HG03354 (cell line): Measurements from ENCODE around the gene FAM209A.
"Not testable (repeated sequence)": the region's sequence is repeated elsewhere in the genome, so short reads cannot be mapped to it uniquely, and the experiment has no call there.

Source experiments
- ATAC-seq: cut with Tn5 transposase; IDR thresholded peaks from one replicate; pipeline ENCODE4 v1.9.1; 2021; ENCODE audit warnings: mild to moderate bottlenecking; ENCODE audit not compliant: unreplicated experiment, poor library complexity, severe bottlenecking

Gene FAM209A

GRCh38 chr20:56532946-56533345, 8.4 kb downstream of the FAM209A start, which contains the start of gene FAM209B:
TSS of gene FAM209B (plus strand) at chr20:56533246. CDS start at chr20:56533342, 96 bp downstream.
- ATAC-seq = not testable (repeated sequence)

- ATAC-seq = no peak
These were observed 13.5 kb downstream of the FAM209A start for GRCh38 chr20:56537997-56538396.

DNA sequence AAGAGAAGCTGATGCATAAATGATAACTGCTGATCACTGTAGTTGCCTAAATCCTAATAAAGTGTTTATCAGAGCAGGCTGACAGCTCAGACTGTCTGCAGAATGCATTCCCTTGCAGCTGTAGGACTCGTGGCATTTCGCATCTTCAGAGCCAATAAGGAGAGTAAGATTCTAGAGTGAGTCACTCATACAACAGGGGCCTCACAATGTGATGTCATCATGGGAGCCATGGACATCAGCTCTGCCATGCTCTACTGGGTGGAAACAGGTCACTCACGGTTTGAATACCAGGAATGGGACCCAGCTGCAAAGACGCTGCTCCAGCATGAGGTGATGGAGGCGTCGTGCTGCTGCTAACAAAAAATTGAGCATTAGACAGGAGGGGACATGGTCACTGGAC, 15.9 kb downstream of the FAM209A start:
- ATAC-seq = no peak

GRCh38 chr20:56542489-56543030, 18.0 kb downstream of the FAM209A start:
- no peak for ATAC-seq

DNA sequence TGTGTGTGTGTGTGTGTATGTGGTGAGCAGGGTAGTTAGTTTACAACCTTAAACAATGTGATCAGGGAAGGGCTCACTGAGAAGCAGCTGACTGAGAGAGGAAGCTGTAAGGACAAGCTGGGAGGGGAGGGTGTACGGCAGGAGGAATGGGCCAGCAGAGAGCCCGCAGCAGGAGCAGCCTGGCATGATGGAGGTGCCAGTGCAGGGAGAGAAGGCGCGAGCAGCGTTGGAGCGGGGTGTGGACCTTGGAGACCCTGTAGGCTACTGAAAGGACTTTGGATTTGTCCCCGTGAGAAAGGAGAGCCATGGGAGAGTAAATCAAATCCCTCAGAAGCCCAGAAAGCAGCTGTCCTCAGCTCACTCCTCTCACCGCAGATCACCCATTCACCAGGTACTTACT, 27.0 kb downstream of the FAM209A start:
- no peak for ATAC-seq

GRCh38 chr20:56552911-56553629, 28.5 kb downstream of the FAM209A start:
- no peak for ATAC-seq

DNA sequence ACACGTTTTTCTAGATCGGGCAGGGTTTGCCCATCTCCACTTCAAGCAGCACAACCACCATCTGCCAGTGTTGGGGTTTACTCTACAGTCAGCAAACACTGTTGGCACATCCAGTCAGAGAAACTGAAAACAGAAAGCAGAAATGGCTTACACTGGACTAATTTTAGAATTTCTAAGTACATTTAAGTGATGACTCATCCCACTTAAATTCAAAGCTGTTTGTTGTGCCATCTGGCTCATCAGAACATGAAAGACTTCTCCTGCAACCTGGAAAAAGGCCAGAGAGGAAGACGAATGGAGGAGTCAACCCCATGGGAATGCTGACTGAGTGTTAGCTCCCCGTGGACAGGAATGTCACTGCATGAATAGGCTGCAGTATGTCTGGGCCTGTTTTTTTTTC, 30.3 kb downstream of the FAM209A start:
- ATAC-seq = peak; percentile 94

GRCh38 chr20:56558968-56559367, 34.4 kb downstream of the FAM209A start:
- no peak for ATAC-seq

- ATAC-seq = not testable (repeated sequence)
These were observed 40.0 kb downstream of the FAM209A start for GRCh38 chr20:56564526-56564925.

- no peak for ATAC-seq
These were observed 41.0 kb downstream of the FAM209A start for GRCh38 chr20:56565511-56565910.

DNA sequence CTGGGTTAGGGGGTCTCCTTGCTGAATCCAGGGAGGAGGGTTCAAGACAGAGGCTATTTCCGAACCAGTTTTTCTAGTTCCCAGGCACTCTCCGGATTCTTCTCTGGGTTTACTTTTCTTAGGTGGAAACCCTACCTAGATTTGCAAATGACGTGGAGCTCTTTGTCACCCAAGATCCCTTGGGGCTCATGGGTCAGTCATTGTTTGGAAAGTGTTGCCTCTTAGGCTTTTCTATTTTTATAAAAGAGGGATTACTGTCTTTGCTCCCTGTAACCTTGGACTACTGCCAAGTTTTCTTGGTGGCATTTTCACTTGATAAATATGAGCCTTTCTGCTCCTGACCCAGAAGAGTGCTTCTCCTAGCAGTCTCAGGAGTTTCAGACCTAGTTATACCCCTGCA, 42.1 kb downstream of the FAM209A start:
- ATAC-seq = no peak

- ATAC-seq = no peak
These were observed 46.3 kb downstream of the FAM209A start for GRCh38 chr20:56570832-56571231.

GRCh38 chr20:56572172-56572571, 47.6 kb downstream of the FAM209A start:
- no peak for ATAC-seq

GRCh38 chr20:56573986-56574385, 49.4 kb downstream of the FAM209A start:
- ATAC-seq = no peak

DNA sequence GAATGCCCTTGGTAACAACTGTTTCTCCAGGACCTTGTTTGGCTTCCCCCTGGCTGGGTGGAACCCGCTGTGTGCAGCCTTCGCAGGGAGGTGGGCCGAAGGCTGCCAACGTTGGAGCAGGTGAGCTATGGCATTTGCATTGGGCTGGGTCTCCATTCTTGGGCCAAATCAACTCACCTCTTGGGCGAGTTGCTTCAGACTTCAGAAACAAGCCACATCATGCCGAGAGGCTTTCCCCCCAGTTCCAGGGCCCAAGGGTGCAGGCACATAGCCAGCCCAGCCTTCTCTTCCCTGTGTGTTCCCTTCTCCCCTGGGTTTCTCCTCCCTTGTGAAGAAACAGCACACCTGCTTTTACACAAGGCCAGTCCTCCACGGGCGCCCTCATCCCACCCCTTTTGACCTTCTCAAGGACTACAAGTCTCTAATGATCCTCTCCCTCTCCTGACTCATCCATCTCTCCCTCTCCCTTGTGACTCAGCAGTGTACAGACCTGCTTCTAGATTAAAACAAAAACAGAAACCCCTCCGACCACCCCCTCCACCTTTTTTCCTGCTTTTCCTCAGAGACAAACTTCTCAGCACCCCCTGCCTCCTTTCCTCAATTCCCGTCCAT, 50.1 kb downstream of the FAM209A start:
- ATAC-seq = no peak

- ATAC-seq = no peak
These were observed 50.6 kb downstream of the FAM209A start for GRCh38 chr20:56575157-56575556.
